HG02970 (cell line): ENCODE measurements around the gene PARD3B.

Source experiments
- ATAC-seq: cut with Tn5 transposase; IDR thresholded peaks from one replicate; pipeline ENCODE4 v1.9.1; 2021; ENCODE audit warnings: mild to moderate bottlenecking, moderate library complexity, moderate number of reproducible peaks; ENCODE audit not compliant: unreplicated experiment, low FRiP score

Gene PARD3B

DNA sequence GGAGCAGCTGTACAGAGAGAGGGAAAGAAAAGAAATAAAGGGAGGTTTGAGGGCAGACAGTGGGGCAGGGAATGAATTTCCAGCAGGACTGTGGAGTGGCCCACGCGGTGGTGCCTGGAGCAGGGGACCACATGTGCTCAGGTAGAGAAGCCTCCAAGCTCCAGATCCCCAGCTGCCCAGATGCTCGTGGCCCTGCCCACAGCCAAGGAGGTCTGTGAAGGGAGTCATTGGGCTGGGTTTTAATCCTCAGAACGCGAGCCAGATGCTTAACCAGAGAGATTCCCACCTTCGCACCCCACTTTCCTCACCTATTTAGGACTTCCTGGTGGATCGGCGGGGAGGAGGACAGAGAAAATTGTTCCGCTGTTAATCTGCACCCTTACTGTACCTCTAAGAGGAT is 369.4 kb downstream of the PARD3B start:
- ATAC-seq, result no peak

DNA sequence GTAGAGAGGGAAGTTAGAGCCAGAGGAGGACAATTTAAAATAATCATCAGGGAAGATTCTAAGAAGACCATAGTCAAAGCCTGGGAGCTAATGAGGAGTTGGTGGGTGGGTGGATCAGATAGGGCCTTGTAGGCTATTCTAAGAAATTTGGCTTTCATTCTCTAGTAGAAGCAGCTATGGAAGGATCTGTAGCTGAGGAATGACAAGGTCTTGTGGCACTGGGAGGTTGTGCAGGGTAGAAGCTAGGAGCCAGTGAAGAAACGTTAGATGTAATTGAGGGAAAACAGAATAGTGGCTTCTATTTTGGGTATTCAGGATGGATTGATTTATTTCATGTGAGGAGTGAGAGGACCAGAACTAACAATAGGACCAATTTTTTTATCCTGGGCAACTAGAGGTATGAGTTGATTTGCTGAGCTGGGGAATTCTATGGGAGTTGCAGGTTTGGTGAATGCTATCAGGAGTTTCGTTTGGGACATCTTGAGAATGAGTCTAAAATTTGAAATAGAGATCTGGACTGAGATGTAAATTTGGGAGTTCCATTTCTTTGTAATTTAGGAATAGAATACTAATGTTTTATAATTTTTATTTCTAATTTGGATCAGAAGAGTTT is 371.9 kb downstream of the PARD3B start:
- ATAC-seq, result no peak

DNA sequence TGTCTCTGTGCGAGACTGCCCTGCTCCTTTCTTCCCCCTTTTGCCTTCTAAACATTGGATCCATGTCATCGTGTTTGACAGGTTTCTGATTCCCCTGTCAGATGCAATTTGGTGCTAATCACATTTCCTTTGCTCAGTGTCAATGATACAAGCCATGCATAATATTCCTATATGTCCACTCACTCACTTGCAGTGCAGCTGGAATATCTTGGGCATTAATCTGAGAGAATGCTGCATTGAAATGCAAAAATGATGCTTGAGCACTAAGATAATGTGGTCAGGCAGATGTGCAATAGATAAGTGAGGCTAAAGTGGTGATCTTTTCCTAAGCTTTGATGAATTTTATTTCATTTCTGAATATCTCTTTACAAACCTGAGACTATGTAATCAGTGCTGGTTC is 375.5 kb downstream of the PARD3B start:
- ATAC-seq, result no peak

GRCh38 chr2:204923957-204924356 is 378.7 kb downstream of the PARD3B start:
- ATAC-seq, result no peak

DNA sequence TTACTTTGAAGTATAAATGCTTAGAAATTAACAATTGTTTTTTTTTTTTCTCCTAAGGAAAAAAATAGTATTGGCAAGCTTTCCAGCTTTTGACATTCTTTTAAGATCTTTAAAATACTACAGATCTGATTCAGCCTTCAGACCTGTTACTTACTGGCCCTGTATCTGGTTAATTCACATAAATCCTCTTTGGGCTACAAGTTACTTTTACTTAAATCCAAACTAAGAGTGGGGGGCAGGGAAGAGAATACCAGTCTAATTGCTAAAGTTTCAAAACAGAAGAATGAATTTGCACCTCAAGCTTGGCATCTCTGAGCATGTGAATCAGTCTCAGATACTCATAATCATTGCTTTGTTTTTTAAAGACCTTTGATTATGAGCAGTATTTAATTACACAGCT is 386.3 kb downstream of the PARD3B start:
- no peak for ATAC-seq

GRCh38 chr2:204933735-204934374 is 388.6 kb downstream of the PARD3B start:
- ATAC-seq, result no peak

GRCh38 chr2:204944927-204945326 is 399.7 kb downstream of the PARD3B start:
- no peak for ATAC-seq

GRCh38 chr2:204945376-204945775 is 400.1 kb downstream of the PARD3B start:
- ATAC-seq, result no peak

DNA sequence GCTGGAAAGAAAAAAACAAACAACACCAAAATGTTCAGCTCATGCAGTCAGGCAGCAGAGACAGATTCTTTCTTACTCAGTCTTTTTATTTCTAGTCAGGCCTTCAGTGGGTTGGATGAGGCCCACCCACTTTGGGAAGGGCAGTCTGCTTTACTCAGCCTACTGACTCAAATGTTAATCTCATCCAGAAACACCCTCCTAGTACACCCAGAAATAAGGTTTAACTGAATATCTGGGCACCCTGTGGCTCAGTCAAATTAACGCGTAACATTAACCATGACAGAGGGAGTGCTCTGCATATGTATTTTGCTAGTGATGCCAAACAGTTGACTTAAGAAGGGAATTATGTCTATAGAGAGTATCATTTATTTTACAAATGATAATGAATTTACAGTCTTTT is 401.6 kb downstream of the PARD3B start:
- no peak for ATAC-seq

DNA sequence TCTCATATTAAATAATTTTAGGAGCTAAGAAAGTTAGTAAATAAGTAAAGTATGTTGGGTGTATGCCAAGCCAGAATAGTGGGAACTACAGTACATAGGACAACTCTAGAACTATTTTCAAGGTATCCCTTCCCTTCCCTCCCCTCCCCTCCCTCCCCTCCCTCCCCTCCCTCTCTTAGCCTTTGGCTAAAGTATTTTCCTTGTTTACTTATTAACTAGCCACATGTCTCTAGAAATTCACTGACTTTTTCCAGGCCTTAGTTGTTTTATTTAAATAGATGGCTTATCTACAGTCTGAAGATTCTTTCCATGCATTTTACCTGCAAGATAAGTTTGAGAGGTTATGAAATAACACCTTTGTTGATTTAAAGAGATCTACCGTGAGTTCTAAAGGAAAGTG is 402.1 kb downstream of the PARD3B start:
- no peak for ATAC-seq

GRCh38 chr2:204948024-204948763 is 402.9 kb downstream of the PARD3B start:
- ATAC-seq, result no peak

DNA sequence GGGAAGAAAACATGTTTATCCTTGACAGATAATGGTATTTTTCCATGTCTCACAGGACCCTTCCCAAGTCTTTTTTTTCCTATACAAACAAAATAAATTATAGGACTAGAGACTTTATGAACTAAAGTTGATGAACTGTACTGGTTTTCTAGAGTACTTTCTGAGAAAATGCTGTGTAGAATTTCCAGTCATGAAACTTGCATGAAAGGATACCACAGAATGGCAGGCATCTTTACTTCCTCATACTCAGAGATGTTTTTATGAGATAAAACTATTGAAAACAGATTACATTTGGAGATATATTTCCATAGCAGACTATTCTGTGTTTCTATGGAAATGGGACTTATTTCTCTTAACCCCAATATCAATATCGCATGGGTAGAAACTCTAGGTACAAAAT is 403.5 kb downstream of the PARD3B start:
- no peak for ATAC-seq

- ATAC-seq, result no peak
Observed at GRCh38 chr2:204950695-204951346, 405.5 kb downstream of the PARD3B start.

- no peak for ATAC-seq
Observed at GRCh38 chr2:204958371-204958770, 413.1 kb downstream of the PARD3B start.

- no peak for ATAC-seq
Observed at GRCh38 chr2:204964414-204964813, 419.1 kb downstream of the PARD3B start.

DNA sequence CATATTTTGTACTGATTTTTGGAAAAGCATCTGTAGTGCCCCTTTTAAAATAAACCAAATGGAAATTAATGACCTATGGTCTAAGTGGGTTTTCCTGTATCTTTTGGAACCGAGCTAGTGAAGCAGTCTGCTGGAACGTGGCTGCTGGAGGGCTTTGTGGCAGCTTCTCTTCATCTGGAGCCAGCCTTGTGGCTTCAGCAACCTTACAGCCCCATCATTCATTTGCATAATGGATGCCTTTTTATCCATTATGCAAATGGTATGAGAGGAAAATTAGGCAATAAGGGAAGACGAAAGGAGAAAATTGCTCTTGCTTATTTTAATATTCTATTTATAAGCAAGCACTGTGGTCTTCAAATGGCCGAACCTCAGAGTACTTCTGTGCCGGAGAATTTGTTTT is 421.0 kb downstream of the PARD3B start:
- ATAC-seq, result no peak

GRCh38 chr2:204967199-204967960 is 422.1 kb downstream of the PARD3B start:
- no peak for ATAC-seq

DNA sequence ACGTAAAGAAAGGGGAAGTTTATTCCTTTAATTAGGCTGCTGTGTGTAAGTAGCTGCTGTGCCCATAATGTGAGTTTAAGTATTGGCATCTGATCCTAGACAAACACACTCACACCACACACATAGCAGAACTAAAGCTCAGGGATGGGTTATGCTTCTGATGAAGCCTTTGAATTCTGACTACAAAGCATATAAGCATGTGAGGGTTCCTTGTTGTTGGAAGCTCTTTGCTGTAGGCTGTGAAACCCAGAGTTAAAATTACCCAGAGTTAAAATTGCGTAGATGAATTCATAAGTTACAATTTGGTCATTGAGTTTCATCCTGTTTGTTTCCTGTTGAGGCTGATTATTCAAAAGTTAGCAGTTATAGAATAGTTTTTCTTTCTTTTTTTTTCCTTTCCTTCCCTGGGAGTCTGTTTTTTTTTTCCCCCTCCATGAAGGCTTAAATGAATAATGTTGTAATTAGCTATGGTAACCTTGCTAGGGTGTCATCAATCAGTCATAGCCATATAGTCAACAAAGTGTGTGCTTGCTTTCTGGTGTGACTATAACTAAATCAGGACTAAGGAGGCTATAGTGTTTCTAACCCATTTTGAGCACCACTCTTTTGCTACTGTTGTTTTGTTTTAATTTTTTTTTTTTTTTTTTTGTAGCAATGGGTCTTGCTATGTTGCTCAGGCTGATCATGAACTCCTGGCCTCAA is 426.1 kb downstream of the PARD3B start:
- no peak for ATAC-seq

DNA sequence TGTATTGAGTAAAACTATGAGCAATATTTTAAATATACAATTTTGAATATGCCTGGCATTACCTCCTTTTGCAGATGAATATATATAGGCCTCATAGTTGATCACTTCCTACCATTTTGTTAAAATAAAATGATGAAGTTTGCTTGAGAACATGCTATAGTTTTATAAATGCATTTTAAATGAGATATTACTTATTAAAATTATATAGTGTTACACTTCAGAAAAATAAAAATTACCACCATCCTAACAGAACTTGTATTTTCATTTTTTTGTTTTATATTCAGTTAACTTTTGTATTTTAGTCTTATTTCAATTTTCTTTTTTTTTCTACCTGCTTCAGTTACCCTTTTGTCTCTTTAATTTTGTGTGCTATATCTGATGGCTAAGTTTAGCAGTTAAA is 426.9 kb downstream of the PARD3B start:
- no peak for ATAC-seq
